GM04503 (cell line): ENCODE measurements around the gene EVA1C.
A peak's percentile ranks its signal among the peaks of the same experiment; 100 is the strongest.
"Not testable (repeated sequence)": the region's sequence is repeated elsewhere in the genome, so short reads cannot be mapped to it uniquely, and the experiment has no call there.

ENCODE experiments used
- DNase-seq: peaks from one replicate; pipeline ENCODE4 v3.0.0-alpha.2; 2012; ENCODE audit warnings: low read depth

Gene EVA1C

GRCh38 chr21:32499249-32500055, 86.9 kb downstream of the EVA1C start:
- peak; percentile 54 for DNase-seq

DNA sequence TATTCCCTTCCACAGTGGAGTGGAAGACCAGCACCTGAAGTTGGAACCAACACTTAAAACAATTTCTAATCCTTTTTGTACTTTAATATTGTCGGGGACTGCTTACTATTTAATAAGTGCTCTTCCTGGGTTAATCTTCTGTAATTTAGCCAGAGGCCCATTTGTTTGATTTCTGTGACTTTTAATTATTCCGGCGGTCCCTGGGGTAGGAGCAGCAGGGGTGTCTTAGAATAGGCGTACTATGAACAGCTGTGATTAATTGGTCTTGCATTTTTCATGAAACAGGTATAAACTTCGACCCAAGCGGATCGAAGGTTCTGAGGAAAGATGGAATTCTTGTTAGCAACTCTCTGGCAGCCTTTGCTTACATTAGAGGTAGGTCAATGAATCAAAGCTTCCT, 91.1 kb downstream of the EVA1C start:
- DNase-seq, result not testable (repeated sequence)

DNA sequence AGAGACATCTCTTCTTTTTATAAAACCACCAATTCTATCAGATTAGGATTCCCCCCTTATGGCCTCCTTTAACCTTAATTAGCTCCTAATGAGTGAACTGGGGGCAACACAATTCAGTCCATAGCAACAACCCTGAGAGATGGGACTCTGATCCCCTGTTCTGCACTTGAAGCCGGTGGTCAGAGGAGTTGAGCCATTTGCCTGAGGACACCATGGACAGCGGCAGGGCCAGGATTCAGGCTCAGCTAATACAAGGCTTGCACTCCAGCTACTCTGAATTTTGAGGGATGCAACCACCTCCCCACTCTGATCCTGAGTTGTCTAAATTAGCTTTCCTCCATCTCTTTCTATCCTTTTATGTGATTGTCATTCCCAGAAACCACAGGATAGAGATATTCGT, 93.3 kb downstream of the EVA1C start:
- not testable (repeated sequence) for DNase-seq

DNA sequence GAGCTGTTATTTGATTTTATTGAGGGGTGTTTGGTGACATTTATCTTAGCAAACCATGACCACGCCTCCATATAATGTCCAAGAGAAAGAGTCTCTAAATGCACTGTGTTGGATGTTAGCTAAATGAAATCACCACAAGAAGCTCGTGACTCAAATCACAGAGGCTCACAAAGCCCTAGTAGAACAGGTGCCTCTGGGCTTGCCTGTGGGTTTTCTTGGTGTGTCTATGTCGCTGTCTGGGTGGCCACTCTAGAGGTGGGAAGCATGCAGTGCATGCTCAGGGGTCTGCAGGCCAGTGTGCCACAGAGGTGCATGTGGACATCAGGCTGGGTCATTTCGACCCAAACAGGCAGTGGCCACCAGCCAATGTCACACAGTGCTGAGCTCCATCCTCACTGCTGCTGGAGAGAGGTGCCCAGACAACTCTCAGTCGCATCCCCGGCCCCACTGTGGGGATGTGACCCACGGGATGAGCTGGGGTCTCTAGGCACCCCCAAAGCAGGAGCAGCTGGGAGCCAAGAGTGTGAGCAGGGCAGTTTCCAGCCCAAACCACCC, 94.0 kb downstream of the EVA1C start:
- not testable (repeated sequence) for DNase-seq

DNA sequence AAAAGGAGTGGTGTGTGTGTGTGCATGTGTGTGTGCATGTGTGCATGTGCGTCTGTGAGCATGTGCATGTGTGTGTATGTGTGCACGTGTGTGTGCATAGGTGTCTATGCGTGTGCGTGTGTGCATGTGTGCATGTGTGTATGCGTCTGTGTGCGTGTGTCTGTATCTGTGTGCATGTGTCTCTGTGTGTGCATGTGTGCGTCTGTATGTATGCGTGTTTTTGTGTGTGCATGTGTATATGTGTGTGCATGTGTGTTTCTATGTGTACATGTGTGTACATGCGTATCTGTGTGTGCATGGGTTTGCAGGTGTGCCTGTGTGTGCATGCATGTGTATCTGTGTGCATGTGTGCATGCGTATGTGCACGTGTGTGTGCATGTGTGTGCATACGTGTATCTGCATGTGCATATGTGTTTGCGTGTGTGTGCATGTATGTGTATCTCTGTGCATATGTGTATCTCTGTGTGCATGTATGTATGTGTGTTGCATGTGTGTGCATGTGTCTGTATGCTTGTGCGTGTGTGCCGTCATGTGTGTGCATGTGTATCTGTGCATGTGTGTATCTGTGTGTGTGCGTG, 94.9 kb downstream of the EVA1C start:
- no peak for DNase-seq

DNA sequence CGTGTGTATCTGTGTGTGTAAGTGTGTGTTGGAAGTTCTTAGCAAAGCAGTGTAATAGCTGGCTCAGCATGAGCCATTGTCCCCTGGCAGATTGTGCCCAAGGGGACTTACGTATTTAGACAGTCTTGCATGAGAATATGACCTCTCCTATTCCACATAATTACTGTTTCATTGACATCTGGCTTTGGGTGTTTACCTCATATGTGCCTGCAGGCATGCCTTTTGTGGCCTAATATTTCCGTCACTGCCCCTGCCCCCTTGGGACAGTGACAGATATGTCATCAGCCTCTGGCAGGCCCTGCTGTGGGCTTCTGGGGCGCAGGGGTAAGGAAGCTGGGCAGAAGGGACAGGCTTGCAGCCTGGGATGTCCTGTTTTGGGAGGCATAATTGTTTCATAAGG, 95.5 kb downstream of the EVA1C start:
- DNase-seq, result not testable (repeated sequence)

- no peak for DNase-seq
These were observed 96.1 kb downstream of the EVA1C start for GRCh38 chr21:32508558-32508957.

DNA sequence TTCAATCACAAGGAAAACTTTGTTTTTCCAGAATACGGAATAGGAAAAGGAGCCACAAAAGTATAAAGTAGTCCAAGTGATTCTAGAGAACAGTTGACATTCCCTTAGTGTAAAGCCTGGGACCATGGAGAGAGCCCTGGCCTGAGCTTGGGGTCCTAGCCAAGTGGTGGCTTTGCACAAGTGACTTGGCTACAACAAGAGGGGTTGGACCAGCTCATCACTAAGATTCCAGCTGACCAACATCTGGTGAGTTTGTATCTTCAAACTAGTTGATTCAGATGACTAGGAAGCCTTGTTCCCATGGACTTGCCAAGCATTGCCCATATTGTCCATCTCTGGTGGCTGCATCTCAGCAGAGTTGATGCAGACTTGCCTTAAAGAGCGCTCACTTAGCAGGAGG, 96.5 kb downstream of the EVA1C start:
- not testable (repeated sequence) for DNase-seq

- no peak for DNase-seq
These were observed 102.0 kb downstream of the EVA1C start for GRCh38 chr21:32514275-32515055.

DNA sequence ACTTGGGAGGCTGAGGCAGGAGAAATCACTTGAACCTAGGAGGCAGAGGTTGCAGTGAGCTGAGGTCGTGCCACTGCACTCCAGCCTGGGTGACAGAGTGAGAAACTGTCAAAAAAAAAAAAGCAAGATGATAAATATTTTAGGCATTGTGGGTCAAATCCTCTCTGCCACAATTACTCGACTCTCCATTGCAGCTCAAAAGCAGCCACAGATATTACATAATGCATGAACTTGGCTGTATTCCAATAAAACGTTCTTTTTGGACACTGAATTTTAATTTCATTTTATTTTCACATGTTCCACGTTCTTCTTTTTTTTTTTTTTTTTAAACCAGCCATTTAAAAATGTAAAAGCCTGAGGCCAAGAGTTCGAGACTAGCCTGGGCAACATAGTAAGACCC, 103.4 kb downstream of the EVA1C start:
- no peak for DNase-seq

DNA sequence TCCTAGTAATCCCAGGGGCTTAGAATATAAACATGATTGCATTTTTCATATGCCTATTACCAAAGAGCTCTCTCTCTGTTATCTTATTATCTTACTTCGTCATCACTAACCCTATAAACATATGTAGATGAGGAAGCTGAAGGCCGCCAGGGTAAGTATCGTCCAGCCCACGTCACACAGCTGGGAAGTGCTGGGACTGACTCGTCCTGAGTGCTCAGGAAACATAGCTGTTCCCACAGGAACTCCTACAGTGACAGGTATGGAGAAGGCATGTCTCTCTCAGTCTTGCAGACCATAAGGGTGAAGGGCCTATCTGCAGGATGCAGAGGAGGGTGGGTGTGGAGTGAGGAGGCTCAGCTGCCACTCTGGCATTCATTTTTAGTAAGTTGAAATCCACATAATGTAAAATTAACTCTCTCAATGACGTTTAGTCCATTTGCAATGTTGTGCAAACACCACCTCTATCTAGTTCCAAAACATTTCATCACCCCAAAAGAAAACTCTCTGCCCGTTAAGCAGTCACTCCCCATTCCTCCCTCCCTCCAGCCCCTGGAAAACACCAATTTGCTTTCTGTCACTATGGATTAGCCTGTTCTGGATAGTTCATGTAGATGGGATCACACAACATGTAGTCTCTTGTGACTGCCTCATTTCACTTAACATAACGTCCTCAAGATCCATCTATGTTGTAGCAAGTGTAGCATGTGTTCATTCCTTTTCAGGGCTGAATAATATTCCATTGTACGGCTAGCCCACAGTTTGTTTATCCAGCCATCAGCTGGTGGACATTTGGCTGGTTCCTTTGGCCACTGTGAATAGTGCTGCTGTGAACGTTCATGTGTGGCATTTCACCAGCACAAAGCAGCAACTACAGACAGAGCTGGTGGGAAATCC, 104.5 kb downstream of the EVA1C start:
- peak; percentile 58 for DNase-seq

GRCh38 chr21:32519945-32520874, 107.7 kb downstream of the EVA1C start:
- no peak for DNase-seq

GRCh38 chr21:32520875-32521735, 108.6 kb downstream of the EVA1C start:
- peak; percentile 94 for DNase-seq

- no peak for DNase-seq
These were observed 109.3 kb downstream of the EVA1C start for GRCh38 chr21:32521736-32522355.

DNA sequence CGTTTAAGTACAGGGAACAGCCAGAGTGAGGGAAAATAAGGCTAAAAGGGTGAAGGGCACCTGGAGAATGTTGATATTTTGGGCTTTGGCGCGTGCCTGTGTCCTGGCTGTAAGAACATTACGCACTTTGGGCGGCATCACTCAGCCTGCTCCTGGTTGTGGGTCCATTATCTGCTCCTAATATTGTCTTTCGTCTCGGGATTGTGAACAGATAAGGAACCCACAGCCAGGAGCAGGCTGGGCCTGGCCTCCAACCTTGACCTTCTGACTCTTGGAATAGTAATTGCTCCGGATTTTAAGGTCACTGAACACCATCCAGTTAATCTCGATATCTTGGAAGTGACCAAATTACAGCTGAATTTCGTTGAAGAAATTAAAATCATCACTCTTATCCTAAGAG, 111.0 kb downstream of the EVA1C start:
- DNase-seq, result no peak

- DNase-seq, result peak; percentile 92
These were observed 111.6 kb downstream of the EVA1C start for GRCh38 chr21:32523988-32524719.

- no peak for DNase-seq
These were observed 112.8 kb downstream of the EVA1C start for GRCh38 chr21:32525282-32525681.

GRCh38 chr21:32529679-32530078, 117.2 kb downstream of the EVA1C start:
- DNase-seq, result no peak
